Measurements from ENCODE around the gene RAPGEFL1. TPM values are rescaled to one million over a fixed set of nuclear protein-coding genes. Genes with fewer than 3 reads are reported as not detected.
A peak's percentile ranks its signal among the peaks of the same experiment; 100 is the strongest.
"Not testable (repeated sequence)": the region's sequence is repeated elsewhere in the genome, so short reads cannot be mapped to it uniquely, and the experiment has no call there.

The RAPGEFL1 gene
- total RNA-seq, 3 donors from 2014 or later, result 3.2 to 10.8 (median 5.0) TPM

DNA sequence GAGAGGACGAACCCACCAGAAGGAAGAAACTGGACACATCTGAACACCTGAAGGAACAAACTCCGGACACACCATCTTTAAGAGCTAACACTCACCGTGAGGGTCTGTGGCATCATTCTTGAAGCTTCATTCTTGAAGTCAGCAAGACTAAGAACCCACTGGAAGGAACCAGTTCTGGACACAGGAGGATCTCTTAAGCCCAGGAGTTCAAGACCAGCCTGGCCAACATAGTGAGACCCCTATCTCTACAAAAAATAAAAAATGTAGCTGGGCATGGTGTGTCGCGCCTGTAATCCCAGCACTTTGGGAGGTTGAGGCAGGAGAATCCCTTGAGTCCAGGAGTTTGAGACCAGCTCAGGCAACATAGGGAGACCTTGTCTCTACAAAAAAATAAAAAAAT, 21.3 kb downstream of the RAPGEFL1 start:
- intact Hi-C loops (cut with DNase I; ENCODE audit: low total_unique reads), result no loop called here
- H3K4me1 ChIP-seq, result no peaks in the 10 kb centered on the region

DNA sequence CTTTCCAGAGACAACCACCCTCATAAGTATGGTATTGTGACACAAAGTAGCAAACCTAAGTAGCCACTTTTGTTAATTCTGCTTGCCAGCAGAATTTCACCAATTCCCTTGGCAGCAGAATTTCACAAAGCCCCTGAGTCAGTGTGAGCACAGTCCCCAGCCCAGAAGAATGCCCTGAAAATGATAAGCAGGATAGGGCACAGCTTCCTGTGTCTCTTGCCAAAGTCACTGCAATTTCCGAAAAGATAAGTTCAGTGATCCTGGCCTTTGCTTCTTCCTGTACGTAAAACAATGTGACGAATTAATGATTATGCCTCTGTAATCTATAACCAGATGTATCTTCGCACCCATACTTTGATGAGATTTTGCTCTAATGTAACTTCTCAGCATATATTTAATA, 25.9 kb downstream of the RAPGEFL1 start:
- H3K4me1 ChIP-seq, result no peaks in the 10 kb centered on the region
- H3K27me3 ChIP-seq, result no peaks in the 10 kb centered on the region
- no peak overlapping the region for H3K27ac ChIP-seq
- intact Hi-C loops (cut with DNase I; ENCODE audit: low total_unique reads), result no loop called here
- TF ChIP-seq POLR2AphosphoS5 (IDR thresholded peaks at IDR 0.05) (no peak), POLR2A (IDR thresholded peaks at IDR 0.05) (no peak)
- TF ChIP-seq, protein P1, sequence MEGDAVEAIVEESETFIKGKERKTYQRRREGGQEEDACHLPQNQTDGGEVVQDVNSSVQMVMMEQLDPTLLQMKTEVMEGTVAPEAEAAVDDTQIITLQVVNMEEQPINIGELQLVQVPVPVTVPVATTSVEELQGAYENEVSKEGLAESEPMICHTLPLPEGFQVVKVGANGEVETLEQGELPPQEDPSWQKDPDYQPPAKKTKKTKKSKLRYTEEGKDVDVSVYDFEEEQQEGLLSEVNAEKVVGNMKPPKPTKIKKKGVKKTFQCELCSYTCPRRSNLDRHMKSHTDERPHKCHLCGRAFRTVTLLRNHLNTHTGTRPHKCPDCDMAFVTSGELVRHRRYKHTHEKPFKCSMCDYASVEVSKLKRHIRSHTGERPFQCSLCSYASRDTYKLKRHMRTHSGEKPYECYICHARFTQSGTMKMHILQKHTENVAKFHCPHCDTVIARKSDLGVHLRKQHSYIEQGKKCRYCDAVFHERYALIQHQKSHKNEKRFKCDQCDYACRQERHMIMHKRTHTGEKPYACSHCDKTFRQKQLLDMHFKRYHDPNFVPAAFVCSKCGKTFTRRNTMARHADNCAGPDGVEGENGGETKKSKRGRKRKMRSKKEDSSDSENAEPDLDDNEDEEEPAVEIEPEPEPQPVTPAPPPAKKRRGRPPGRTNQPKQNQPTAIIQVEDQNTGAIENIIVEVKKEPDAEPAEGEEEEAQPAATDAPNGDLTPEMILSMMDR (IDR thresholded peaks at IDR 0.05), result no peak
- H3K4me3 ChIP-seq, result no peak overlapping the region
- H3K9me3 ChIP-seq, result no peaks in the 10 kb centered on the region
- DNase-seq (ENCODE audit: low spot score in 2 of 2), result no peak
- no peaks in the 10 kb centered on the region for H3K36me3 ChIP-seq

More for the DNA sequence above, 21.3 kb downstream of the RAPGEFL1 start:
- H3K4me3 ChIP-seq, result no peak overlapping the region
- H3K36me3 ChIP-seq, result no peaks in the 10 kb centered on the region
- no peak overlapping the region for H3K27ac ChIP-seq
- TF ChIP-seq POLR2A (IDR thresholded peaks at IDR 0.05) (no peak), POLR2AphosphoS5 (IDR thresholded peaks at IDR 0.05) (no peak)
- TF ChIP-seq, protein P1 (IDR thresholded peaks at IDR 0.05), result no peak
- H3K9me3 ChIP-seq, result no peaks in the 10 kb centered on the region
- no peaks in the 10 kb centered on the region for H3K27me3 ChIP-seq
- no peak for DNase-seq (ENCODE audit: low spot score in 2 of 2)

DNA sequence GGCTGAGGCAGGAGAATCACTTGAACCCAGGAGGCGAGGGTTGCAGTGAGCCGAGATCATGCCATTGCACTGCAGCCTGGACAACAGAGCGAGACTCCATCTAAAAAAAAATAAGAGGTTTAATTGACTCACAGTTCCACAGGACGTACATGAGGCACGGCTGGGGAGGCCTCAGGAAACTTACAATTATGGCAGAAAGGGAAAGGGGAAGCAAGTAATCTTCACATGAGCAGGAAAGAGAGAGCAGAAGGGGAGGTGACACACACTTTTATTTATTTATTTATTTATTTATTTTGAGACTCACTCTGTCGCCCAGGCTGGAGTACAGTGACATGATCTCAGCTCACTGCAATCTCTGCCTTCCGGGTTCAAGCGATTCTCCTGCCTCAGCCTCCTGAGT, 28.9 kb downstream of the RAPGEFL1 start:
- H3K36me3 ChIP-seq; H3K27me3 ChIP-seq; DNase-seq (ENCODE audit: low spot score in 2 of 2); H3K4me3 ChIP-seq; H3K9me3 ChIP-seq; H3K27ac ChIP-seq; intact Hi-C loops (cut with DNase I; ENCODE audit: low total_unique reads); H3K4me1 ChIP-seq: not testable (repeated sequence)

DNA sequence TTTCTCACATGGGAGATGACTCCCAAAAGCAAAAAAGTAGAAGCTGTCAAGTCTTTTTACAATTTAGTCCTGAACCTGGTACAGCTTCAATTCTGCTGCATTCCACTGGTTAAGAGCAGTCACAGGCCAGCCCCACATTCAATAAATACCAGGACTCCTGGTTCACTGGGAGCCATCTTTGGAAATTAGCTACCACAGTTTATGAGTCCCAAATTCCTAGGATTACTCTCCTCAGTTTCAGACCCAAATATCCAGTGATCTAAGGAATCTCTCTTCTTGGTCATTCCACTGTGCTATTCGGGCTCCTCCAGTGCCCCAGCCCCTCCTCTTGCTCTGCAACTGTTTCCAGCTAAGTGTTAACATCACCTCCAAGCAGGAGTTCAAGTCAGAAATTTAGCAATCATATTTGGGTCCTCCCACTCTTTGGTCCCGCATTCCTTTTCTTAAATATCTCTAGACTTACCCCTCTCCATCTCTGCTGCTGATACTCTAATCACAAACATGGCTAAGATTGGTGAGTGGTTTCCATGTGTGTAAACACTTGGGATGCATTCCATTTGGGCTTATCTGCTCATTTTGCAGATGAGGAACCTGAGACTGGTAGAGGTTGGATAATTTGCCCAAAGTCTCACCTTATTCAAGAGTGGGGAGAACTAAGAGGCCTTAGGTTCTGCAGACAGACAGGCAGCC, 32.3 kb downstream of the RAPGEFL1 start:
- no peaks in the 10 kb centered on the region for H3K4me1 ChIP-seq
- H3K27ac ChIP-seq, result no peak overlapping the region
- H3K4me3 ChIP-seq, result no peak overlapping the region
- no peaks in the 10 kb centered on the region for H3K27me3 ChIP-seq
- DNase-seq (ENCODE audit: low spot score in 2 of 2), result no peak
- no peak for TF ChIP-seq POLR2AphosphoS5 (IDR thresholded peaks at IDR 0.05)
- no peak for TF ChIP-seq POLR2A (IDR thresholded peaks at IDR 0.05)
- TF ChIP-seq, protein P1 (IDR thresholded peaks at IDR 0.05), result no peak
- H3K36me3 ChIP-seq, result no peaks in the 10 kb centered on the region
- H3K9me3 ChIP-seq, result no peaks in the 10 kb centered on the region
- intact Hi-C loops (cut with DNase I; ENCODE audit: low total_unique reads), result no loop called here

DNA sequence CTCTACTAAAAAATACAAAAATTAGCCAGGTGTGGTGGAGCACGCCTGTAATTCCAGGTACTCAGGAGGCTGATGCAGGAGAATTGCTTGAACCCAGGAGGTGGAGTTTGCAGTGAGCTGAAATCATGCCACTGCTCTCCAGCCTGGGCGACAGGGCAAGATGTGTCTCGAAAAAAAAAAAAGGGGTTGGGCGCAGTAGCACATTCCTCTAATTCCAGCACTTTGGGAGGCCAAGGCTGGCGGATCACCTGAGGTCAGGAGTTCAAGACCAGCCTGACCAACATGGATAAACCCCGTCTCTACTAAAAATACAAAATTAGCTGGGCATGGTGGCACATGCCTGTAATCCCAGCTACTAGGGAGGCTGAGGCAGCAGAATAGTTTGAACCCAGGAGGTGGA, 36.6 kb downstream of the RAPGEFL1 start:
- intact Hi-C loops (cut with DNase I; ENCODE audit: low total_unique reads); H3K4me1 ChIP-seq; H3K4me3 ChIP-seq; H3K27ac ChIP-seq; H3K36me3 ChIP-seq; H3K27me3 ChIP-seq; DNase-seq (ENCODE audit: low spot score in 2 of 2); H3K9me3 ChIP-seq: not testable (repeated sequence)

DNA sequence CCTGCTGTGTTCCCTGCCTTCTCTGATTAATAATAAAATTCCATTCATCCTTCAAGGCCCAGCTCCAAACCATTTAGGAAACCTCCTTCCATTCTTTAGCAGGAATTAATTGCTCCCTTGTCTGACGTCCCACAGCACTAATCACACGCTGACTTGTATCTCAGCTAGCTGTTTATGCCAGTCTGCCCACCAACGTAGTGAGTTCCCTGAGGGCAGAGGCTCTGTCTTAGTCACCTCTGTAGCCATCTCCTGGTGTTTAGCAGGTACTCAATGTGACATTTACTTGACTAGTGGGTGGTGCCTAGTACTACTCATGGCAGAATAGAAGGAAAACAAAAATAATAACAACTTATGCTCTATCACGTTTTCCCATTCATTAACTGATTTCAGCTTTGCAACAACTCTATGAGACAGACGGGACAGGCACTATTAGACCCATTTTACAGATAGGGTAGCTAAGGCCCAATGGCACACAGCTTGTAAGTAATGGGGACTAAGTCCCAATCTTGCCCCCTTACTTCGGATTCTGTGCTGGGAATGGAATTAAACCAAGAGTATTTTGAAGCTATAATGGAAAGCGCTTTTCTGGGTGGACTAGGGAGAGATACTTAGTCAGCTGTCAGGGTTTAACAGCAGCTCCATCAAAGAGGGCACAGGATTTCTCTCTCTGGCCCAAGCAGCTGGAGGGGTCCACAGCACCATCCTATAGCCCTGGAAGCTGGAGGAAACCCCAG, 40.9 kb downstream of the RAPGEFL1 start:
- peaks cover 0 to 9% of the 10 kb centered on the region in 2 donors for H3K4me1 ChIP-seq
- intact Hi-C loops (cut with DNase I; ENCODE audit: low total_unique reads), result no loop called here
- H3K4me3 ChIP-seq, result peak overlapping the region in 2 of 3 donors; percentile 67 to 91

More for the DNA sequence above, 40.9 kb downstream of the RAPGEFL1 start:
- TF ChIP-seq, protein P1 (IDR thresholded peaks at IDR 0.05), result no peak
- no peak for TF ChIP-seq POLR2AphosphoS5 (IDR thresholded peaks at IDR 0.05)
- no peak for TF ChIP-seq POLR2A (IDR thresholded peaks at IDR 0.05)
- no peaks in the 10 kb centered on the region for H3K27me3 ChIP-seq
- no peaks in the 10 kb centered on the region for H3K36me3 ChIP-seq
- DNase-seq (ENCODE audit: low spot score in 2 of 2), result no peak
- H3K27ac ChIP-seq, result peak overlapping the region; percentile 89 to 98
- H3K9me3 ChIP-seq, result no peaks in the 10 kb centered on the region
